ENCODE data around the gene CTH.
"Not testable (repeated sequence)": the region's sequence is repeated elsewhere in the genome, so short reads cannot be mapped to it uniquely, and the experiment has no call there.

CTH gene

GRCh38 chr1:70411360-70411844 lies 334 bp downstream of the CTH start:
- no peak for DNase-seq

DNA sequence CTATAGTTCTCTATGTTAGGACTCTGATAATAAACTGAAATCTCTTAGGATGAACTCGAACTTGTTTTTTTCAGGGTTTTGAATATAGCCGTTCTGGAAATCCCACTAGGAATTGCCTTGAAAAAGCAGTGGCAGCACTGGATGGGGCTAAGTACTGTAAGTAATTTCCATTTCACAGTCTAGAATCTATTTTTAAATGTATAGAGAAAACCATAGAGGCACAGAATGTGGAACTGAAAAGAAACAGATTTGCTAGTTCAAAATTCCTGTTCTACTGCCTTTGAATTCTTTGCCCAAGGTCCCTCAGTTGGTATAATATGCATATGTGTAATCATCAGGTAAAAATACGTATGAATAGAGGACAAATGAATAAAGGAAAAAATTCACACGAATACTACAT lies 4.8 kb downstream of the CTH start:
- DNase-seq = no peak

DNA sequence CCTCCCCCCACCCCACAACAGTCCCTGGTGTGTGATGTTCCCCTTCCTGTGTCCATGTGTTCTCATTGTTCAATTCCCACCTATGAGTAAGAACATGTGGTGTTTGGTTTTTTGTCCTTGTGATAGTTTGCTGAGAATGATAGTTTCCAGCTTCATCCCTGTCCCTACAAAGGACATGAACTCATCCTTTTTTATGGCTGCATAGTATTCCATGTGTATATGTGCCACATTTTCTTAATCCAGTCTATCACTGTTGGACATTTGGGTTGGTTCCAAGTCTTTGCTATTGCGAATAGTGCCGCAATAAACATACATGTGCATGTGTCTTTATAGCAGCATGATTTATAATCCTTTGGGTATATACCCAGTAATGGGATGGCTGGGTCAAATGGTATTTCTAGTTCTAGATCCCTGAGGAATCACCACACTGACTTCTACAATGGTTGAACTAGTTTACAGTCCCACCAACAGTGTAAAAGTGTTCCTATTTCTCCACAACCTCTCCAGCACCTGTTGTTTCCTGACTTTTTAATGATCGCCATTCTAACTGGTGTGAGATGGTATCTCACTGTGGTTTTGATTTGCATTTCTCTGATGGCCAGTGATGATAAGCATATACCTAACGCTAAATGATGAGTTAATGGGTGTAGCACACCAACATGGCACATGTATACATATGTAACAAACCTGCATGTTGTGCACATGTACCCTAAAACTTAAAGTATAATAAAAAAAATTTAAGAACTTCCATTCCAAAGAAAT lies 8.1 kb downstream of the CTH start:
- not testable (repeated sequence) for DNase-seq

GRCh38 chr1:70420320-70420719 lies 9.3 kb downstream of the CTH start:
- DNase-seq = peak in 1 of 3 experiments; percentile 44

DNA sequence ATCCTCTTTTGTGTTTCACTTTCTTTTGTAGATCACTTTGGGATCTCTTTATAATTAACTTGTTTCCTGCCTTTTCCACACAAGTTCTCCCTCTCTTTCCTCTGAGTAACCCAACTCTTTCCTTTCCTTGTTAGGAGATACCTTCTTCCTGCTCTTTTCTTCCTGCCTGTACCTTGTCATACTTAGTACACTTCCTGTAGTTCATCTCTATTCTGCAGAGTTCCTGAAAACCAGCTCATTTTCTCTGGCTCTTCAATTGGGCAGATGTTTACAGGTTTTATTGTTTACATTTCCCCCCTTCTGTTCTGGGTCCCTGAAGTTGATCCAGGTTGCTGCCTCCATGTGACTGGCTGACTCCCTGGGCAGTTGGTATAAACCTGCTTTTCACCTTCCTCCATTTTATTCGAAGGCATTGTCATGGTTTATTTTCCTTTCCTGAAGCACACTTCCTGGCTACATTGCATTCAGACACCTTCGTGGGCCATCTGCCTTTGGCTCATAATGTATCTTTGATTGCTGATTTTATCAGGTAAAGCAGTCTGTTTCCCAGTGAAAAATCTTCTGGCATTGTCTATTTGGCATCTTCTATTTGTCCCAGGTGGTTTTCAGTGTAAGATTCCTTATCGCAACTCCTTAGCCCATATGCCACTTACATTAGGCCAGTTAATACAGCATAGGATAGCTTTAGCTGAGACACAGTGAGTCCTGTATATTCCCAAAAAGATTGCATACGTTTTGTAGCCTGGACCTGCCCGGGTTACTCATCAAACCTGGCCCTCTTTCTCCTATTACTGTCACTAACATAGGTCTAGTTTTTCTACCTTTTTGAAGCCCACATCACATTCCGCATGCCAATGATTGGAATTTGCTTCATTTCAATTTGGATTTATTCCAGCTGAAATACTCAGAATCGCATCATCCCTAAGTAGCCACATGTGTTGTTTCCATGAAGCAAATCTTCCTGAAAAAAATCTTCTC lies 15.4 kb downstream of the CTH start:
- peak in 1 of 3 experiments; percentile 18 for DNase-seq

DNA sequence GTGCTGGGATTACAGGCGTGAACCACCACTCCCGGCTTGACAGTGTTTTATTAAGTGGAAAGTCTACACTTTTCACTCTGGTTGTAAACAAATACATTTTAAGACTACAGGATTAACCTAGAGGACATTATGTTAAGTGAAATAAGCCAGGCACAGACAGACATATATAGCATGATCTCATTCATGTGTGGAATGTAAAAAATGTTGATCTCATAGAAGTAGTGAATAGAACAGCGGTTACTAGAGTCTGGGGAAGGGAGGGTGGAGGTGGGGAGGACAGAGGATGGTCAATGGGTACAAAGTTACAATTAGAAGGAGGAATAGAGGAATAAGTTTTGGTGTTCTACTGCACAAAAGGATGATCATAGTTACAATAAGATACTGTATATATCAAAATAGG lies 16.9 kb downstream of the CTH start:
- no peak for DNase-seq

DNA sequence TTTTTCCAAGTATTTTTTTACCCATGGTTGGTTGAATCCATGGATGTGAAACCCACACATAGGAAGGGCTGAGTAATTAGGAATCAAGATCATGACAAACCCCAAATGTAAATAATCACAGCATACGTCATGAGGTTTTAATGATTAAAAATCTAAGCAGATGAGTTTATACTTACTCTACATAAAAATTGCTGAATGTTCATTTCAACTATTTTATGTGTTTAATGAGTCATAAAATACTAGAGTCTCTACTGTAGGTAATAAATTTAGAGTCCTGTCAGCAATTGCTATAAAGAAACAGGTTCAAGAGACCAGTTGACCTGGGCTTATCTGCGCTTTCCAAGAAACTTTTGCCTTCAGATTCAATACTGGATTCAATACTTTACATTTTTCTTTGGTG lies 18.2 kb downstream of the CTH start:
- no peak for DNase-seq

- no peak for DNase-seq
Observed at GRCh38 chr1:70429757-70430156, 18.7 kb downstream of the CTH start.

GRCh38 chr1:70431317-70431716 lies 20.2 kb downstream of the CTH start:
- DNase-seq = no peak

DNA sequence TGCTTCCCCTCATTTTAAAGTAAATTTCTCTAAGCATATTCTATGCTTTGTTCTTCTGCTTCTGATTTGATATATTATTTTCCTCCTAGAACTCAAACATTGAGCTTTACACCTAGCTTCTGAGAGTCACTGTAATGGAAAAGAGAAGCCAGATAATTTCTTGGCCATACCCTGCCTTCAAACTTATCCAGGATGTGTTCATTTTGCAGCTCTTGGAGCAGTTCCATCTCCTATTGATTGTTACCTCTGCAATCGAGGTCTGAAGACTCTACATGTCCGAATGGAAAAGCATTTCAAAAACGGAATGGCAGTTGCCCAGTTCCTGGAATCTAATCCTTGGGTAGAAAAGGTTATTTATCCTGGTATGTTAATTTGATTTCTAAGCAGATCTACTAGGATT lies 20.8 kb downstream of the CTH start:
- DNase-seq = no peak

DNA sequence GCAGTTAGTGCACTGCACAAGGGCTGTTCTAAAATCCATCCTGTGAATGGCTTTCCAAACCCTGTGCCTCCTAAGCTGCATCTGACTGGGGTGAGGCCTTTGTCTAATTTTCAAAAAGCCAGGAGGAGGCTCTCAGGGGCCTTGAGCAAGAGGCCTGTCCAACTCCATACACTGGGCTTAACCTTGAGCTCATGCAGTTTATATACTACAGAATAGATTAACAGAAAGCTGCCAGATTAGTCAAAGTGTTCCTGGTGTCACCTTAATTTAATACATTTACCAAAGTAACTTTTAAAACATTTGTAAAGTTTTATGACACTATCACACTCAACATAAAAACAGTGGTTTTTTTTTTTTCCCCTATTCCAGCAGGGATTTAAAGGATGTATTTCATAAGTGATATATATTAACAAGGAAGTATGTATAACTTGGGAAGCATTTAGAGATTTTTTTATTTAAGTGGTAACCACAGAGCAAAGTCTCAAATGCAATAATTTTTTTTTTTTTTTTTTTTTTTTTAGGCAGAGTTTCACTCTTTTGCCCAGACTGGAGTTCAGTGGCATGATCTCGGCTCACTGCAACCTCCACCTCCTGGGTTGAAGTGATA lies 23.3 kb downstream of the CTH start:
- no peak for DNase-seq

- DNase-seq = peak in 2 of 3 experiments; percentile 1 to 15
Observed at GRCh38 chr1:70436622-70437251, 25.7 kb downstream of the CTH start.

DNA sequence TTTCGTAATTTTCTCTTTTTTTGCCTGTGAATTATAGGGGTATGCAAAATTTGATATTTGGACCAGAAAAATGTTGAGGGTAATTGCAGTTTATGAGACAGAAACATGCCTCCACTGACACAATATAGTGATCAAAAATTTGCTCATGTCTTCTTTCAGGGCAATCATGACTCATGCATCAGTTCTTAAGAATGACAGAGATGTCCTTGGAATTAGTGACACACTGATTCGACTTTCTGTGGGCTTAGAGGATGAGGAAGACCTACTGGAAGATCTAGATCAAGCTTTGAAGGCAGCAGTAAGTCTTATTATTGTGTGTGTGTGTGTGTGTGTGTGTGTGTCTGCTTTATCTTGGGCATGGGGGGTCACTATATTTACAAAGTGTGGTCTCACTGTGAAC lies 27.5 kb downstream of the CTH start:
- DNase-seq = no peak

GRCh38 chr1:70440642-70441391 lies 29.7 kb downstream of the CTH start:
- no peak for DNase-seq

GRCh38 chr1:70441392-70442035 lies 30.4 kb downstream of the CTH start:
- DNase-seq = no peak

GRCh38 chr1:70442490-70442889 lies 31.4 kb downstream of the CTH start:
- DNase-seq = no peak

GRCh38 chr1:70443739-70444138 lies 32.7 kb downstream of the CTH start:
- no peak for DNase-seq

- no peak for DNase-seq
Observed at GRCh38 chr1:70449049-70449448, 38.0 kb downstream of the CTH start.

- DNase-seq = not testable (repeated sequence)
Observed at GRCh38 chr1:70452164-70452939, 41.3 kb downstream of the CTH start.

DNA sequence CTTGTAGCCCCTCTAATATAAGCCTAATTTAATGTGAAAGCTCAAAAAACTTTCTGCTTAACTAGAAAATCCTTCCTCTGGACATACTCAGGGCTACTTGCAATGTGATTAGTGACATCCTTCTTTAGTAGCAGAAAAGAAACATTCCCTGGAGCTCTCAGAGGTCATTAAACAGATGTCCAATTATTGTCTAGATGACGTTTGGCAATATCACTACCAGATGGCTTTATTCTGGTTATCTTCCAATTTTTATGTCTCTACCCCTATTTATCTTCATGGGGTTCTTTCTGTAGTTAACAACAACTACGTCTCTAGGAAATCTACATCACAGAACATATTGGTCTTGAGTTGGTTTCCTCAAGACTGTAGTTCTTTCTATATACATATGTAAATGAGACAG lies 44.2 kb downstream of the CTH start:
- no peak for DNase-seq

DNA sequence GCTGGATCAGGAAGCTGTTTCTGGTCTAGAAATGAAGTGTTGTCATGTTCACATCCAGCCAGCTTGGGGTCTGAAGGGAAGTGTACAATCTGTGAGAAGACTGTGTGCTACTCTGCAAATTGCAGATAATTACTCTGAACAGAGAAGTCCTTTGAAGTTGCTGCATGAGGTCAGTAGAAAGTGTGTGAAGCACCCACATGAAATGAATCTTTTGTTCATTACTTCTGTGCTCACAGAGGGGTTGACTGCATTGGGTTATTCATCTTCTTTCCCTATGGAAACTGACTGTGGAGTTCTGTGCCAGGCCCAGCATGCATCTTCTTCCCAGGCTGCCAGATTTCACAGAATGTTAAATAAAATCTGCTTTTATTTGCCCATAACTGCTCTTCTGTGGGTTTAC lies 47.1 kb downstream of the CTH start:
- peak in 2 of 3 experiments; percentile 16 to 55 for DNase-seq
